ENCODE measurements around the gene RNASEL. TPM values are rescaled to one million over a fixed set of nuclear protein-coding genes. Genes with fewer than 3 reads are reported as not detected.

Gene RNASEL
- total and polyA plus RNA-seq, 2 of the 4 experiments (the other 2 are of a cell fraction) = 2.5 to 6.5 TPM

GRCh38 chr1:182599339-182599738 lies 10.3 kb upstream of the RNASEL start:
- Histone ChIP-seq H2AK9ac (replicated peaks; ENCODE audit: low read depth, low read length, poor library complexity) (no peak overlapping the region), H3K23ac (ENCODE audit: low read depth, low read length) (no peak overlapping the region), H3K9ac (ENCODE audit: low read depth, low read length) (no peak overlapping the region), H2BK20ac (ENCODE audit: low read depth, low read length) (no peak overlapping the region), H3K79me1 (ENCODE audit: low read depth in 1 of 2, low read length in 2 of 2) (no peaks in the 10 kb centered on the region), H4K91ac (ENCODE audit: insufficient read depth, low read depth, low read length) (no peak overlapping the region), H2BK5ac (ENCODE audit: low read depth, low read length, poor library complexity, severe bottlenecking) (no peak overlapping the region), H2AFZ (replicated peaks; ENCODE audit: low read length, poor library complexity) (no peak overlapping the region), H3K4me1 (ENCODE audit: control insufficient read depth, insufficient read depth, low read length) (peaks cover 2% of the 10 kb centered on the region; the same call in 1 of the 2 replicates), H3K36me3 (ENCODE audit: control insufficient read depth, insufficient read depth, low read length) (no peaks in the 10 kb centered on the region), H3K18ac (ENCODE audit: low read depth, low read length) (no peak overlapping the region), H3K4me2 (ENCODE audit: low read depth, low read length) (no peak overlapping the region), H3K9me3 (ENCODE audit: control insufficient read depth, insufficient read depth, low read length) (no peaks in the 10 kb centered on the region), H3K9me1 (ENCODE audit: insufficient read depth, low read length) (no peaks in the 10 kb centered on the region), H2BK120ac (ENCODE audit: low read depth, low read length) (no peak overlapping the region), H3K14ac (replicated peaks; ENCODE audit: low read depth, low read length) (no peak overlapping the region), H3K4ac (ENCODE audit: low read depth, low read length) (no peak overlapping the region), H3K27me3 (ENCODE audit: control insufficient read depth, insufficient read depth, low read length) (peaks cover 20% of the 10 kb centered on the region), H2BK15ac (ENCODE audit: low read depth, low read length) (no peak overlapping the region), H4K8ac (ENCODE audit: low read depth in 2 of 2, low read length in 2 of 2) (no peak overlapping the region), H3K4me3 (ENCODE audit: insufficient read depth, low read depth, low read length) (no peak overlapping the region), H3K27ac (ENCODE audit: insufficient read depth, low read length) (no peak overlapping the region), H3K56ac (ENCODE audit: extremely low read depth, insufficient read depth, low read length) (no peak overlapping the region), H4K5ac (ENCODE audit: low read depth, low read length) (no peak overlapping the region), H4K20me1 (ENCODE audit: insufficient read depth, low read length) (no peaks in the 10 kb centered on the region), H2AK5ac (ENCODE audit: low read depth, low read length) (no peak overlapping the region)
- BruUV-seq (replicated peaks) = no TSS peak
- intact Hi-C loops (cut with micrococcal nuclease) = loop anchor here (10.0 kb wide), 1 partner anchor 515 kb away; no protein-coding TSS in a partner anchor
- DNase-seq (no peak), ATAC-seq (ENCODE audit: low read depth) (no peak)
- ChIA-PET POLR2A (ENCODE audit: unreplicated experiment) (no interaction called here), CTCF (interaction anchor here (0.5 to 9.2 kb wide), 3 partner anchors 184 to 189 kb away, joined by 3 to 129 read pairs (median 4); no protein-coding TSS in a partner anchor)
- 86% methylated on average over 1 of the region's 6 CpGs; no CpG with 5 or more reads in 1 of the 2 experiments for WGBS, 2 experiments (ENCODE audit: extremely low coverage in 2 of 2, insufficient read length in 1 of 2)
- dilution Hi-C loops (cut with HindIII; ENCODE audit: low sequenced_read_pairs, unreplicated experiment) = no loop called here
- no peak for TF ChIP-seq BHLHE40 (IDR thresholded peaks at IDR 0.05; ENCODE audit: low read depth, low read length)
- no peak for TF ChIP-seq CHD1 (IDR thresholded peaks at IDR 0.05; ENCODE audit: low read depth, low read length)
- no peak for TF ChIP-seq POLR2A (IDR thresholded peaks at IDR 0.05; ENCODE audit: low read depth, low read length)
- TF ChIP-seq USF2 (IDR thresholded peaks at IDR 0.05; ENCODE audit: low read depth, low read length) = no peak
- no peak for TF ChIP-seq CEBPB (IDR thresholded peaks at IDR 0.05; ENCODE audit: low read depth, low read length)
- in situ Hi-C loops (cut with MboI; ENCODE audit: low sequenced_read_pairs) = loop anchor here (5.0 kb wide), 1 partner anchor 183 kb away; no protein-coding TSS in a partner anchor
